Muscle of leg (tissue), 11 donors: ENCODE results near the gene HNRNPLL. TPM values are rescaled to one million over a fixed set of nuclear protein-coding genes. Genes with fewer than 3 reads are reported as not detected.

Experiments used
- DNase-seq: peaks from one replicate; pipeline ENCODE4 v3.0.0; 2013
- H3K27ac ChIP-seq: one replicate; pipeline ENCODE4 v1.5.1; 2013; ENCODE audit warnings: mild to moderate bottlenecking, low read length, control low read depth
- H3K27me3 ChIP-seq: one replicate; pipeline ENCODE4 v1.6.1; 2013; ENCODE audit warnings: low read length; ENCODE audit not compliant: control insufficient read depth, insufficient read depth
- H3K36me3 ChIP-seq: one replicate; pipeline ENCODE4 v1.6.1; 2013; ENCODE audit warnings: low read length; ENCODE audit not compliant: control insufficient read depth, insufficient read depth
- H3K4me1 ChIP-seq: one replicate; pipeline ENCODE4 v1.6.1; 2013; ENCODE audit warnings: low read length; ENCODE audit not compliant: control insufficient read depth, insufficient read depth
- H3K4me3 ChIP-seq: one replicate; pipeline ENCODE4 v1.5.1; 2013; ENCODE audit warnings: low read length, control low read depth
- H3K9me3 ChIP-seq: replicated peaks from 2 replicates; pipeline ENCODE4 v1.6.1; 2013; ENCODE audit warnings: low read depth, low read length; ENCODE audit not compliant: control insufficient read depth
- WGBS: methylation state at CpG from one replicate; pipeline ENCODE4 v1.1.5; 2013; ENCODE audit warnings: missing lambda C conversion rate; ENCODE audit not compliant: insufficient coverage; 5-methylcytosine and 5-hydroxymethylcytosine counted together
- polyA plus RNA-seq, 8 donors: library from polyadenylated mRNA; unstranded; fragments of 120-200 nt; gene quantifications; one replicate each; pipeline versions ENCODE4 v1.2.1 to v1.2.3, GENCODE V29; 2013; ENCODE audit warnings: inconsistent platforms in 1 of 8, low replicate concordance in 1 of 8; ENCODE audit not compliant: insufficient read length in 8 of 8, insufficient read depth in 1 of 8
- total RNA-seq: library from RNA; stranded (reverse); fragments of 120-200 nt; gene quantifications from one replicate; pipeline ENCODE4 v1.2.4, GENCODE V29; 2013

HNRNPLL gene
- total and polyA plus RNA-seq, 9 donors, result 33.0 to 44.7 (median 36.5) TPM

- no CpG with 5 or more reads among the region's 2 CpGs for WGBS
- no peak for DNase-seq
- no peak overlapping the region for H3K27ac ChIP-seq
- H3K4me3 ChIP-seq, result no peak overlapping the region
- no peaks in the 10 kb centered on the region for H3K4me1 ChIP-seq
- peaks cover 11% of the 10 kb centered on the region for H3K36me3 ChIP-seq
- no peaks in the 10 kb centered on the region for H3K9me3 ChIP-seq
- H3K27me3 ChIP-seq, result no peaks in the 10 kb centered on the region
Observed at GRCh38 chr2:38580115-38580636, 22.6 kb downstream of the HNRNPLL start.

- Histone ChIP-seq H3K4me1 (no peaks in the 10 kb centered on the region), H3K36me3 (peaks cover 11% of the 10 kb centered on the region), H3K27me3 (no peaks in the 10 kb centered on the region), H3K9me3 (no peaks in the 10 kb centered on the region), H3K4me3 (no peak overlapping the region), H3K27ac (no peak overlapping the region)
- no peak for DNase-seq
- WGBS, result 80% methylated on average over 3 of the region's 5 CpGs
Observed at GRCh38 chr2:38578832-38579231, 23.9 kb downstream of the HNRNPLL start.

- H3K4me3 ChIP-seq, result no peak overlapping the region
- H3K27ac ChIP-seq, result no peak overlapping the region
- DNase-seq, result no peak
- peaks cover 13% of the 10 kb centered on the region for H3K36me3 ChIP-seq
- H3K9me3 ChIP-seq, result no peaks in the 10 kb centered on the region
- no peaks in the 10 kb centered on the region for H3K4me1 ChIP-seq
- no peaks in the 10 kb centered on the region for H3K27me3 ChIP-seq
Observed at GRCh38 chr2:38574278-38574677, 28.4 kb downstream of the HNRNPLL start.

GRCh38 chr2:38572167-38572566 is 30.6 kb downstream of the HNRNPLL start:
- Histone ChIP-seq H3K4me1 (no peaks in the 10 kb centered on the region), H3K27ac (no peak overlapping the region), H3K27me3 (no peaks in the 10 kb centered on the region), H3K4me3 (no peak overlapping the region), H3K9me3 (no peaks in the 10 kb centered on the region), H3K36me3 (peaks cover 17% of the 10 kb centered on the region)
- no peak for DNase-seq
- WGBS, result 86% methylated on average over 1 of the region's 1 CpG

- no peak overlapping the region for H3K27ac ChIP-seq
- H3K36me3 ChIP-seq, result peaks cover 19% of the 10 kb centered on the region
- no CpG with 5 or more reads among the region's 4 CpGs for WGBS
Observed at GRCh38 chr2:38571193-38571592, 31.5 kb downstream of the HNRNPLL start.

GRCh38 chr2:38568724-38569436 is 33.8 kb downstream of the HNRNPLL start:
- peaks cover 19% of the 10 kb centered on the region for H3K36me3 ChIP-seq

More at GRCh38 chr2:38571193-38571592, 31.5 kb downstream of the HNRNPLL start:
- Histone ChIP-seq H3K4me3 (no peak overlapping the region), H3K27me3 (no peaks in the 10 kb centered on the region), H3K9me3 (no peaks in the 10 kb centered on the region), H3K4me1 (no peaks in the 10 kb centered on the region)
- DNase-seq, result no peak

GRCh38 chr2:38565333-38565732 is 37.4 kb downstream of the HNRNPLL start:
- H3K9me3 ChIP-seq, result no peaks in the 10 kb centered on the region
- H3K4me1 ChIP-seq, result no peaks in the 10 kb centered on the region
- no peak for DNase-seq
- WGBS, result no CpG with 5 or more reads among the region's 2 CpGs
- H3K36me3 ChIP-seq, result peaks cover 14% of the 10 kb centered on the region
- no peak overlapping the region for H3K27ac ChIP-seq
- H3K27me3 ChIP-seq, result no peaks in the 10 kb centered on the region
- H3K4me3 ChIP-seq, result no peak overlapping the region

More at GRCh38 chr2:38568724-38569436, 33.8 kb downstream of the HNRNPLL start:
- Histone ChIP-seq H3K27me3 (no peaks in the 10 kb centered on the region), H3K4me1 (no peaks in the 10 kb centered on the region), H3K4me3 (no peak overlapping the region), H3K27ac (no peak overlapping the region), H3K9me3 (no peaks in the 10 kb centered on the region)
- WGBS, result no CpG with 5 or more reads among the region's 5 CpGs
- DNase-seq, result no peak

GRCh38 chr2:38561691-38562090 is 41.0 kb downstream of the HNRNPLL start:
- no peaks in the 10 kb centered on the region for H3K9me3 ChIP-seq
- H3K27me3 ChIP-seq, result no peaks in the 10 kb centered on the region
- no peak overlapping the region for H3K27ac ChIP-seq
- peaks cover 7% of the 10 kb centered on the region for H3K36me3 ChIP-seq
- no peak for DNase-seq
- H3K4me1 ChIP-seq, result no peaks in the 10 kb centered on the region
- no peak overlapping the region for H3K4me3 ChIP-seq

- DNase-seq, result no peak
- Histone ChIP-seq H3K9me3 (no peaks in the 10 kb centered on the region), H3K4me1 (no peaks in the 10 kb centered on the region), H3K27me3 (no peaks in the 10 kb centered on the region), H3K4me3 (no peak overlapping the region), H3K27ac (no peak overlapping the region), H3K36me3 (peaks cover 5% of the 10 kb centered on the region)
- 92% methylated on average over 2 of the region's 2 CpGs for WGBS
Observed at GRCh38 chr2:38560092-38560491, 42.6 kb downstream of the HNRNPLL start.

- Histone ChIP-seq H3K9me3 (no peaks in the 10 kb centered on the region), H3K4me1 (no peaks in the 10 kb centered on the region), H3K27ac (no peak overlapping the region), H3K27me3 (no peaks in the 10 kb centered on the region), H3K4me3 (no peak overlapping the region), H3K36me3 (peaks cover 5% of the 10 kb centered on the region)
- no CpG with 5 or more reads among the region's 5 CpGs for WGBS
- DNase-seq, result no peak
Observed at GRCh38 chr2:38557981-38558380, 44.7 kb downstream of the HNRNPLL start.
